HepG2 (cell line): ENCODE data around the gene GALK2. TPM values are rescaled to one million over a fixed set of nuclear protein-coding genes. Genes with fewer than 3 reads are reported as not detected.

Experiments used
- ATAC-seq: fragments of 200-7000 bp; cut with Tn5 transposase; 3 replicates; pipeline ENCODE4 v1.9.1; 2020; ENCODE audit warnings: mild to moderate bottlenecking, moderate library complexity
- BruUV-seq: library from RNA; stranded (reverse); fragments of 400-500 nt; replicated peaks from 2 replicates; lab custom pipeline; 2021; lab: Mats Ljungman, UMichigan
- CTCF ChIA-PET: fragments of 300-600 bp; formaldehyde crosslinking; extraction: SDS; loops from one replicate; lab custom pipeline; 2021; ENCODE audit warnings: low total read pairs, inconsistent platforms, low intra/inter-chr PET ratio; lab: Yijun Ruan, JAX
- POLR2A ChIA-PET: fragments of 350-600 bp; sonication (Branson Sonifier 250); formaldehyde crosslinking; loops from one replicate; lab custom pipeline; 2020; ENCODE audit warnings: antibody characterized with exemption, inconsistent platforms; lab: Yijun Ruan, JAX
- DNase-seq: peaks from one replicate; pipeline ENCODE4 v3.0.0-alpha.2; 2015; ENCODE audit warnings: low spot score
- FAIRE-seq: peaks from 3 replicates; lab custom pipeline; 2011; peaks lifted over from hg19 to GRCh38; lab: Jason Lieb, UNC
- H2AFZ ChIP-seq: one replicate; pipeline ENCODE4 v1.6.1; 2011; ENCODE audit warnings: low read length, inconsistent platforms
- H3K27ac ChIP-seq: fragments of 300-600 bp; 3 replicates; pipeline ENCODE4 v1.8.0; 2011; ENCODE audit warnings: mixed run types, mild to moderate bottlenecking, mixed read lengths, low read length, inconsistent platforms; ENCODE audit not compliant: insufficient read depth; ENCODE audit errors: extremely low read length
- H3K27me3 ChIP-seq, 2 experiments: fragments of 200-600 bp in 1 of 2; 2 replicates in 1 of 2; 3 replicates in 1 of 2; pipeline versions ENCODE4 v1.6.0 to v1.8.0; 2011; ENCODE audit warnings: low read length in 2 of 2, mild to moderate bottlenecking in 2 of 2, moderate library complexity in 2 of 2, inconsistent platforms in 1 of 2; ENCODE audit not compliant: insufficient read depth in 2 of 2, control insufficient read depth in 1 of 2
- H3K36me3 ChIP-seq, 2 experiments: fragments of 200-600 bp in 1 of 2; replicated peaks in 1 of 2; 2 replicates in 1 of 2; 3 replicates in 1 of 2; pipeline versions ENCODE4 v1.5.1 to v1.8.0; 2011; ENCODE audit warnings: low read length in 2 of 2, inconsistent platforms in 1 of 2; ENCODE audit not compliant: insufficient read depth in 2 of 2, control insufficient read depth in 1 of 2
- H3K4me1 ChIP-seq: 2 replicates; pipeline ENCODE4 v1.5.1; 2012; ENCODE audit warnings: low read length, inconsistent platforms; ENCODE audit not compliant: insufficient read depth
- H3K4me2 ChIP-seq: 2 replicates; pipeline ENCODE4 v1.6.0; 2011; ENCODE audit warnings: low read depth, low read length, inconsistent platforms
- H3K4me3 ChIP-seq, 3 experiments: fragments of 200-600 bp in 1 of 3; sonication (generic), shearing (Covaris generic) in 1 of 3; replicated peaks in 1 of 3; 2 replicates each; pipeline ENCODE4 v1.5.1; 2011 to 2016; ENCODE audit warnings: low read length in 3 of 3, inconsistent platforms in 2 of 3, low read depth in 2 of 3, mild to moderate bottlenecking in 2 of 3, control low read depth in 1 of 3, mixed read lengths in 1 of 3; ENCODE audit not compliant: insufficient read depth in 1 of 3
- H3K79me2 ChIP-seq: one replicate; pipeline ENCODE4 v1.6.1; 2011; ENCODE audit warnings: low read length, inconsistent platforms; ENCODE audit not compliant: insufficient read depth
- H3K9ac ChIP-seq: 2 replicates; pipeline ENCODE4 v1.6.0; 2011; ENCODE audit warnings: mild to moderate bottlenecking, low read depth, low read length, inconsistent platforms; ENCODE audit not compliant: insufficient read depth
- H3K9me3 ChIP-seq: 2 replicates; pipeline ENCODE4 v1.5.1; 2012; ENCODE audit warnings: mild to moderate bottlenecking, low read length
- H4K20me1 ChIP-seq: 2 replicates; pipeline ENCODE4 v1.6.0; 2011; ENCODE audit warnings: inconsistent platforms, mild to moderate bottlenecking, low read length, moderate library complexity; ENCODE audit not compliant: insufficient read depth
- KAT7 ChIP-seq: IDR thresholded peaks from 2 replicates; pipeline ENCODE4 v1.6.1; 2018; ENCODE audit warnings: borderline replicate concordance, missing compliant biosample characterization
- KMT2B ChIP-seq: IDR thresholded peaks from 2 replicates; pipeline ENCODE4 v1.6.1; 2016; ENCODE audit warnings: missing genetic modification reagents, missing compliant biosample characterization
- MAFG ChIP-seq: sonication (generic); formaldehyde crosslinking; IDR thresholded peaks from 2 replicates; pipeline ENCODE4 v1.5.1; 2020; ENCODE audit warnings: mild to moderate bottlenecking, missing genetic modification reagents
- MEF2D ChIP-seq: sonication (generic); formaldehyde crosslinking; IDR thresholded peaks from 2 replicates; pipeline ENCODE4 v1.5.1; 2020; ENCODE audit warnings: mild to moderate bottlenecking, missing genetic modification reagents
- POLR2AphosphoS2 ChIP-seq: IDR thresholded peaks from 2 replicates; pipeline ENCODE4 v1.6.1; 2011; ENCODE audit warnings: low read depth, low read length, improper control_type of control experiment
- RFXANK ChIP-seq: IDR thresholded peaks from 2 replicates; pipeline ENCODE4 v1.6.1; 2016
- ZNF12 ChIP-seq: sonication (generic); formaldehyde crosslinking; IDR thresholded peaks from 2 replicates; pipeline ENCODE4 v1.5.0; 2020; ENCODE audit warnings: missing genetic modification reagents
- ZNF124 ChIP-seq: sonication (generic); formaldehyde crosslinking; IDR thresholded peaks from 2 replicates; pipeline ENCODE4 v1.4.0; 2020; ENCODE audit warnings: missing genetic modification reagents
- ZNF138 ChIP-seq: sonication (generic); formaldehyde crosslinking; IDR thresholded peaks from 2 replicates; pipeline ENCODE4 v1.5.0; 2020; ENCODE audit warnings: mild to moderate bottlenecking, low read depth, missing genetic modification reagents
- ZNF232 ChIP-seq: sonication (generic); formaldehyde crosslinking; IDR thresholded peaks from 2 replicates; pipeline ENCODE4 v1.4.0; 2020; ENCODE audit warnings: missing genetic modification reagents, borderline replicate concordance
- ZNF652 ChIP-seq: IDR thresholded peaks from 2 replicates; pipeline ENCODE4 v1.6.1; 2016; ENCODE audit warnings: low read depth, borderline replicate concordance
- ZNF792 ChIP-seq: IDR thresholded peaks from 2 replicates; pipeline ENCODE4 v1.6.1; 2016
- ZNF879 ChIP-seq: sonication (generic); formaldehyde crosslinking; IDR thresholded peaks from 2 replicates; pipeline ENCODE4 v1.8.1; 2023; ENCODE audit warnings: missing genetic modification reagents
- WGBS: methylation state at CpG from one replicate; pipeline ENCODE4 v1.1.6; 2017; ENCODE audit warnings: low lambda C conversion rate; 5-methylcytosine and 5-hydroxymethylcytosine counted together
- in situ Hi-C: cut with HindIII; loops from 2 replicates; pipeline ENCODE4 v1.10.0; 2017; ENCODE audit warnings: low pct_unique_long_range_greater_than_20kb; ENCODE audit not compliant: extremely low pct_ligation_motif_present
- intact Hi-C: fragments of 100-400 bp; cut with micrococcal nuclease; formaldehyde crosslinking; loops from one replicate; pipeline ENCODE4 v1.10.0; 2022; ENCODE audit not compliant: unreplicated experiment
- polyA plus RNA-seq, 8 experiments: library from polyadenylated mRNA; depleted of rRNA in 3 of 8; stranded (reverse) in 7 of 8; unstranded in 1 of 8; fragments of >200 nt; fragmentation: Illumina TruSeq in 4 of 8; extraction: Trizol in 4 of 8; gene quantifications; 2 replicates each; pipeline versions ENCODE4 v1.2.1 to v1.2.3, GENCODE V29; 2011 to 2016; ENCODE audit warnings: low read depth in 4 of 8, missing spikeins in 1 of 8, mixed read lengths in 1 of 8; ENCODE audit not compliant: insufficient read depth in 1 of 8
- total RNA-seq, 5 experiments: library from RNA; depleted of rRNA; stranded (reverse); fragments of >200 nt; fragmentation: Illumina TruSeq; extraction: Trizol; gene quantifications; 2 replicates each; pipeline ENCODE4 v1.2.3, GENCODE V29; 2016; ENCODE audit warnings: low read depth in 1 of 5
- TF ChIP-seq, protein P1 (sequence below): sonication (generic); formaldehyde crosslinking; IDR thresholded peaks from 2 replicates; pipeline ENCODE4 v1.8.1; 2023; ENCODE audit warnings: mild to moderate bottlenecking, inconsistent platforms, moderate library complexity, missing genetic modification reagents, borderline replicate concordance
- TF ChIP-seq, protein P2 (sequence below), 2 experiments: sonication (generic) in 1 of 2; formaldehyde crosslinking in 1 of 2; IDR thresholded peaks; 2 replicates each; pipeline versions ENCODE4 v1.6.1 to v1.9.0; 2014 to 2022; ENCODE audit warnings: antibody characterized with exemption in 1 of 2, borderline replicate concordance in 1 of 2, inconsistent platforms in 1 of 2, low read depth in 1 of 2, missing genetic modification reagents in 1 of 2
- TF ChIP-seq, protein P3 (sequence below): IDR thresholded peaks from 2 replicates; pipeline ENCODE4 v1.6.1; 2016; ENCODE audit warnings: low read depth
- TF ChIP-seq, protein P4 (sequence below): sonication (generic); formaldehyde crosslinking; IDR thresholded peaks from 2 replicates; pipeline ENCODE4 v1.4.0; 2020; ENCODE audit warnings: missing genetic modification reagents

The GALK2 gene
- total and polyA plus RNA-seq, 2 of the 13 experiments (the other 11 are each of a cell fraction or from before 2014, with no cell fraction given), result 17.6 to 32.8 TPM

DNA sequence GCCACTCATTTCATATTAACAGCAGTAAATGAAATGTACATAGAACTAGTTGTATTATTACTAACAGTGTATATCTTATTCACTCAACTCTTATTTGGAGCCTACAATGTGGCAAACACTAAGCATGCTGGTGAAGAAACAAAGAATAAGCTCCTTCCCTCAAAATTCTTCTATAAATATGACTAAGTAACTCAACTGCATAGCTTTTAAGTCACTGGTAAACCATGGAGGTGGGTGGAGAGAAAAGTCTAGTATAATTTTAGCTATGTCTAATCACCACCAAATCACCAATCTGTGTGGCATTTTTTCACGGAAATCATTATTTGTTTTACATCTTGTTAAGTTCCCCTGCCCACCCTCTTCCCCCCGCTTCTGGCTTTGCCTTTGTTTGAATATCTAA is 32.2 kb upstream of the GALK2 start:
- FAIRE-seq, result no peak
- no peak for DNase-seq
- Histone ChIP-seq H3K27me3 (no peaks in the 10 kb centered on the region), H3K4me1 (no peaks in the 10 kb centered on the region), H3K79me2 (peaks cover 2% of the 10 kb centered on the region), H3K27ac (no peak overlapping the region), H3K4me3 (no peak overlapping the region), H2AFZ (no peak overlapping the region), H3K4me2 (no peak overlapping the region), H3K36me3 (peaks cover 11 to 81% of the 10 kb centered on the region in 2 experiments), H4K20me1 (no peaks in the 10 kb centered on the region; the same call in 1 of the 2 replicates), H3K9me3 (no peaks in the 10 kb centered on the region), H3K9ac (no peak overlapping the region)
- in situ Hi-C loops (no loop called here), intact Hi-C loops (no loop called here)
- ATAC-seq, result no peak
- no TSS peak for BruUV-seq
- CTCF ChIA-PET, result no interaction called here
- POLR2A ChIA-PET, result no interaction called here
- WGBS, result 96% methylated on average over 2 of the region's 2 CpGs
- no peak for TF ChIP-seq ZNF879 (CRISPR knock-in tag)
- TF ChIP-seq ZNF232 (CRISPR knock-in tag), result no peak
- no peak for TF ChIP-seq MAFG (CRISPR knock-in tag)
- TF ChIP-seq RFXANK (CRISPR knock-in tag), result no peak
- TF ChIP-seq, protein P1, sequence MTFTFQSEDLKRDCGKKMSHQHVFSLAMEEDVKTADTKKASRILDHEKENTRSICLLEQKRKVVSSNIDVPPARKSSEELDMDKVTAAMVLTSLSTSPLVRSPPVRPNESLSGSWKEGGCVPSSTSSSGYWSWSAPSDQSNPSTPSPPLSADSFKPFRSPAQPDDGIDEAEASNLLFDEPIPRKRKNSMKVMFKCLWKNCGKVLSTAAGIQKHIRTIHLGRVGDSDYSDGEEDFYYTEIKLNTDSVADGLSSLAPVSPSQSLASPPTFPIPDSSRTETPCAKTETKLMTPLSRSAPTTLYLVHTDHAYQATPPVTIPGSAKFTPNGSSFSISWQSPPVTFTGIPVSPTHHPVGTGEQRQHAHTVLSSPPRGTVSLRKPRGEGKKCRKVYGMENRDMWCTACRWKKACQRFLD (CRISPR knock-in tag), result no peak
- TF ChIP-seq POLR2AphosphoS2, result no peak
- no peak for TF ChIP-seq MEF2D (CRISPR knock-in tag)
- no peak for TF ChIP-seq ZNF652 (CRISPR knock-in tag)
- TF ChIP-seq, protein P2, sequence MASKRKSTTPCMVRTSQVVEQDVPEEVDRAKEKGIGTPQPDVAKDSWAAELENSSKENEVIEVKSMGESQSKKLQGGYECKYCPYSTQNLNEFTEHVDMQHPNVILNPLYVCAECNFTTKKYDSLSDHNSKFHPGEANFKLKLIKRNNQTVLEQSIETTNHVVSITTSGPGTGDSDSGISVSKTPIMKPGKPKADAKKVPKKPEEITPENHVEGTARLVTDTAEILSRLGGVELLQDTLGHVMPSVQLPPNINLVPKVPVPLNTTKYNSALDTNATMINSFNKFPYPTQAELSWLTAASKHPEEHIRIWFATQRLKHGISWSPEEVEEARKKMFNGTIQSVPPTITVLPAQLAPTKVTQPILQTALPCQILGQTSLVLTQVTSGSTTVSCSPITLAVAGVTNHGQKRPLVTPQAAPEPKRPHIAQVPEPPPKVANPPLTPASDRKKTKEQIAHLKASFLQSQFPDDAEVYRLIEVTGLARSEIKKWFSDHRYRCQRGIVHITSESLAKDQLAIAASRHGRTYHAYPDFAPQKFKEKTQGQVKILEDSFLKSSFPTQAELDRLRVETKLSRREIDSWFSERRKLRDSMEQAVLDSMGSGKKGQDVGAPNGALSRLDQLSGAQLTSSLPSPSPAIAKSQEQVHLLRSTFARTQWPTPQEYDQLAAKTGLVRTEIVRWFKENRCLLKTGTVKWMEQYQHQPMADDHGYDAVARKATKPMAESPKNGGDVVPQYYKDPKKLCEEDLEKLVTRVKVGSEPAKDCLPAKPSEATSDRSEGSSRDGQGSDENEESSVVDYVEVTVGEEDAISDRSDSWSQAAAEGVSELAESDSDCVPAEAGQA (IDR thresholded peaks at IDR 0.05; ENCODE audit: low read depth), result no peak
- TF ChIP-seq, protein P2 (CRISPR knock-in tag; IDR thresholded peaks at IDR 0.05; ENCODE audit: borderline replicate concordance), result no peak
- no peak for TF ChIP-seq KMT2B (CRISPR knock-in tag)
- no peak for TF ChIP-seq ZNF138
- TF ChIP-seq ZNF792 (CRISPR knock-in tag), result no peak
- TF ChIP-seq, protein P3, sequence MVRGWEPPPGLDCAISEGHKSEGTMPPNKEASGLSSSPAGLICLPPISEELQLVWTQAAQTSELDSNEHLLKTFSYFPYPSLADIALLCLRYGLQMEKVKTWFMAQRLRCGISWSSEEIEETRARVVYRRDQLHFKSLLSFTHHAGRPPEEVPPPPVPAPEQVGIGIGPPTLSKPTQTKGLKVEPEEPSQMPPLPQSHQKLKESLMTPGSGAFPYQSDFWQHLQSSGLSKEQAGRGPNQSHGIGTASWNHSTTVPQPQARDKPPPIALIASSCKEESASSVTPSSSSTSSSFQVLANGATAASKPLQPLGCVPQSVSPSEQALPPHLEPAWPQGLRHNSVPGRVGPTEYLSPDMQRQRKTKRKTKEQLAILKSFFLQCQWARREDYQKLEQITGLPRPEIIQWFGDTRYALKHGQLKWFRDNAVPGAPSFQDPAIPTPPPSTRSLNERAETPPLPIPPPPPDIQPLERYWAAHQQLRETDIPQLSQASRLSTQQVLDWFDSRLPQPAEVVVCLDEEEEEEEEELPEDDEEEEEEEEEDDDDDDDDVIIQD (CRISPR knock-in tag), result no peak
- no peak for TF ChIP-seq ZNF12 (CRISPR knock-in tag)
- TF ChIP-seq, protein P4, sequence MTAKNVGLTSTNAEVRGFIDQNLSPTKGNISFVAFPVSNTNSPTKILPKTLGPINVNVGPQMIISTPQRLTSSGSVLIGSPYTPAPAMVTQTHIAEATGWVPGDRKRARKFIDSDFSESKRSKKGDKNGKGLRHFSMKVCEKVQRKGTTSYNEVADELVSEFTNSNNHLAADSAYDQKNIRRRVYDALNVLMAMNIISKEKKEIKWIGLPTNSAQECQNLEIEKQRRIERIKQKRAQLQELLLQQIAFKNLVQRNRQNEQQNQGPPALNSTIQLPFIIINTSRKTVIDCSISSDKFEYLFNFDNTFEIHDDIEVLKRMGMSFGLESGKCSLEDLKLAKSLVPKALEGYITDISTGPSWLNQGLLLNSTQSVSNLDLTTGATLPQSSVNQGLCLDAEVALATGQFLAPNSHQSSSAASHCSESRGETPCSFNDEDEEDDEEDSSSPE, result no peak
- no peak for TF ChIP-seq ZNF124 (CRISPR knock-in tag)
- no peak for TF ChIP-seq KAT7 (CRISPR knock-in tag)
